Spleen (tissue), 7 donors: Measurements from ENCODE around the gene USB1.

ENCODE experiments used
- CTCF ChIP-seq, 11 experiments: fragments of 200-600 bp in 7 of 11; fragments of 450-650 bp in 4 of 11; sonication (generic) in 4 of 11; IDR thresholded peaks in 8 of 11; conservative IDR thresholded peaks in 3 of 11; 1 replicate in 7 of 11; 2 replicates in 4 of 11; pipeline versions ENCODE4 v1.4.0 to v1.8.0; 2016 to 2021; ENCODE audit warnings: antibody characterized with exemption in 11 of 11, inconsistent platforms in 4 of 11, mild to moderate bottlenecking in 1 of 11
- POLR2A ChIP-seq, 3 donors: fragments of 450-650 bp; IDR thresholded peaks; one replicate each; pipeline ENCODE4 v1.5.1; 2017; ENCODE audit warnings: antibody characterized with exemption in 3 of 3, mild to moderate bottlenecking in 1 of 3
- donor health status: DM: no; HTN: no; CAD: no; lungs with moderate emphysema.
- donor health status: DM: no; HTN: no; CAD: no.
- donor health status: DM: no; HTN: no; CAD: no.

GRCh38 chr16:58002416-58002800, 1.2 kb downstream of the USB1 start:
- TF ChIP-seq CTCF (IDR thresholded peaks at IDR 0.05 in 8 of 11, conservative IDR thresholded peaks at IDR 0.05 in 3 of 11) (no peak), POLR2A (IDR thresholded peaks at IDR 0.05) (no peak)
